ENCODE results near the gene HAVCR2. TPM values are rescaled to one million over a fixed set of nuclear protein-coding genes. Genes with fewer than 3 reads are reported as not detected.
A peak's percentile ranks its signal among the peaks of the same experiment; 100 is the strongest.

Gene HAVCR2
- total and polyA plus RNA-seq, 10 of the 15 experiments (the other 5 are each of a cell fraction or from before 2014, with no cell fraction given) = 5.2 to 7.5 (median 6.9) TPM

DNA sequence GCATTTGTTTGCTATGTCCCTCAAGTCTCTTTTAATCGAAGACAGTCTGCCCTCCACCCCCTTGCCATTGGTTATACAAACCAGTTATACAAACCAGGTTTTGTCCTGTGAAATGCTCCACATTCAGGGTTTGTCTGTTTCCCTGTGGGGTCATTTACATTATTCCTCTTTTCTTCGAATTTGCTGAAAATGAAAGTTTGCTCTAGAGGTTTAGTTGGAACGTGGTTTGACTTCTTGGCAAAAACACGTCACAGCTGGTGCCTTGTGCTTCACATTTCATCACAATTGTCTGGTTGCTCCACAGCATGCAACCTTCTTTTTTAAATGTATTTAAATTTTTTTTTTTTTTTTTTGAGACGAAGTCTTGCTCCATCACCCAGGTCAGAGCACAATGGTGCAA, 4.2 kb upstream of the HAVCR2 start:
- Histone ChIP-seq H3K27me3 (replicated peaks in 1 of 2; ENCODE audit: control insufficient read depth in 2 of 2, insufficient read depth in 2 of 2, low read length in 1 of 2) (no peaks in the 10 kb centered on the region), H3K4me2 (ENCODE audit: control insufficient read depth, insufficient read depth) (no peak overlapping the region), H3K27ac (ENCODE audit: control insufficient read depth, insufficient read depth) (no peak overlapping the region), H3K36me3 (ENCODE audit: control insufficient read depth in 2 of 2, insufficient read depth in 2 of 2, low read length in 1 of 2) (no peaks in the 10 kb centered on the region), H3K4me1 (ENCODE audit: control insufficient read depth, insufficient read depth, low read length) (peaks cover 30% of the 10 kb centered on the region), H3K4me3 (no peak overlapping the region), H3K79me2 (ENCODE audit: control insufficient read depth, insufficient read depth, low read length) (no peaks in the 10 kb centered on the region; the same call in 1 of the 2 replicates), H4K20me1 (ENCODE audit: control insufficient read depth, insufficient read depth) (no peaks in the 10 kb centered on the region), H3K9me3 (replicated peaks; ENCODE audit: control insufficient read depth, insufficient read depth, low read length) (no peaks in the 10 kb centered on the region), H2AFZ (ENCODE audit: control insufficient read depth, low read depth, low read length) (peak overlapping the region; percentile 25; the same call in 1 of the 2 replicates), H3K9ac (ENCODE audit: control insufficient read depth, insufficient read depth, low read length) (no peak overlapping the region)
- no TSS peak for BruUV-seq (replicated peaks)
- intact Hi-C loops (cut with micrococcal nuclease; ENCODE audit: unreplicated experiment) (loop anchor here (10.0 kb wide), 1 partner anchor 188 kb away; no protein-coding TSS in a partner anchor), in situ Hi-C loops (cut with MboI) (no loop called here)
- ChIA-PET POLR2A (no interaction called here), RAD21 (ENCODE audit: unreplicated experiment) (no interaction called here), SMC1A (ENCODE audit: uncharacterized antibody, unreplicated experiment) (interaction anchor here (6.2 kb wide), 1 partner anchor 19 kb away, joined by 54 read pairs; no protein-coding TSS in a partner anchor), CTCF (no interaction called here)
- FAIRE-seq = no peak
- DNase-seq (ENCODE audit: low read depth, low spot score) = no peak
- TF ChIP-seq FOXK2 (IDR thresholded peaks at IDR 0.05) (no peak), MXI1 (IDR thresholded peaks at IDR 0.05; ENCODE audit: low read depth, low read length) (no peak), NR2C2 (IDR thresholded peaks at IDR 0.05; ENCODE audit: borderline replicate concordance, control insufficient read depth, insufficient read length, low read depth) (no peak), EZH2 (IDR thresholded peaks at IDR 0.05; ENCODE audit: borderline replicate concordance, control insufficient read depth, low read depth, low read length) (no peak), MEF2B (IDR thresholded peaks at IDR 0.05; ENCODE audit: partially characterized antibody, poor library complexity, severe bottlenecking) (no peak), HDAC2 (IDR thresholded peaks at IDR 0.05) (no peak), ELK1 (IDR thresholded peaks at IDR 0.05; ENCODE audit: low read depth, low read length) (no peak), STAT3 (IDR thresholded peaks at IDR 0.05; ENCODE audit: low read depth, low read length) (no peak), TAF1 (IDR thresholded peaks at IDR 0.05; ENCODE audit: borderline replicate concordance, low read depth, low read length) (no peak)
- ATAC-seq = no peak
- 46% methylated on average over 5 of the region's 5 CpGs for WGBS (ENCODE audit: insufficient coverage, insufficient replicate concordance, low lambda C conversion rate, missing lambda C conversion rate)

All from GM12878 (cell line).